ENCODE results near the gene KSR1. TPM values are rescaled to one million over a fixed set of nuclear protein-coding genes. Genes with fewer than 3 reads are reported as not detected.

The KSR1 gene
- polyA plus RNA-seq, 1 donor from 2014 or later: 9.2 TPM

- H3K4me2 ChIP-seq (ENCODE audit: low read length): no peak overlapping the region
- no peak overlapping the region for H3K27ac ChIP-seq (ENCODE audit: low read length)
- no peaks in the 10 kb centered on the region for H3K27me3 ChIP-seq (ENCODE audit: insufficient read depth, low read depth, low read length)
- H4K20me1 ChIP-seq (ENCODE audit: insufficient read depth): no peaks in the 10 kb centered on the region
- no peaks in the 10 kb centered on the region for H3K79me2 ChIP-seq (replicated peaks; ENCODE audit: insufficient read depth, low read length)
- H3K9me3 ChIP-seq (ENCODE audit: low read length): no peaks in the 10 kb centered on the region
- H2AFZ ChIP-seq (ENCODE audit: low read depth, low read length): no peak overlapping the region
- no peak overlapping the region for H3K9ac ChIP-seq (ENCODE audit: low read length)
- no peak for TF ChIP-seq MXI1 (conservative IDR thresholded peaks at IDR 0.05; ENCODE audit: poor library complexity, severe bottlenecking)
- no peak for TF ChIP-seq EP300 (conservative IDR thresholded peaks at IDR 0.05; ENCODE audit: poor library complexity, severe bottlenecking)
- no peak for TF ChIP-seq SMC3 (conservative IDR thresholded peaks at IDR 0.05; ENCODE audit: poor library complexity)
- TF ChIP-seq POLR2AphosphoS5 (IDR thresholded peaks at IDR 0.05): no peak
- TF ChIP-seq TAF1 (IDR thresholded peaks at IDR 0.05; ENCODE audit: low read depth): no peak
- no peaks in the 10 kb centered on the region for H3K36me3 ChIP-seq (ENCODE audit: insufficient read depth, low read length)
- H3K4me3 ChIP-seq (ENCODE audit: low read length): no peak overlapping the region
- no peaks in the 10 kb centered on the region for H3F3A ChIP-seq (ENCODE audit: insufficient read depth, low read length, poor library complexity, severe bottlenecking)
- H3K9me2 ChIP-seq (ENCODE audit: insufficient read depth, low read length): no peaks in the 10 kb centered on the region
Measured at GRCh38 chr17:27546624-27547300, 90.5 kb downstream of the KSR1 start.

DNA sequence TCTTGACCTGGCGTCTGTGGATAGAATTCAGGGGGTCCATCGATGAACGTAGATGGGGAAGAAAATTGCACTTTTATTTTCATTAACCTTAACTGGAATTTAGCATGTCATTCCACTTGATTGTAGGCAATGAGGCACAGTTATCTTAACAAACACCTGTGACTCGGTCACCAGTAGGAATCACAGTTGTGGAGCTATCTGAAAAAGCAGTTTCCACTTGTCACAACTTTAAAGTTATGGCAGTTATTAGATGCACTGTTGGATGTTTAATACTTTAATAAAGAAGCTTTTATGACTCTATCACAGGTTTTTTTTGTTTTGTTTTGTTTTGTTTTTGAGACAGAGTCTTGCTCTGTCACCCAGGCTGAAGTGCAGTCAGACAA lies 91.0 kb downstream of the KSR1 start:
- Histone ChIP-seq H3K27ac (ENCODE audit: low read length) (no peak overlapping the region), H3K9me3 (ENCODE audit: low read length) (no peaks in the 10 kb centered on the region), H3F3A (ENCODE audit: insufficient read depth, low read length, poor library complexity, severe bottlenecking) (no peaks in the 10 kb centered on the region), H4K20me1 (ENCODE audit: insufficient read depth) (no peaks in the 10 kb centered on the region), H3K27me3 (ENCODE audit: insufficient read depth, low read depth, low read length) (no peaks in the 10 kb centered on the region), H3K9ac (ENCODE audit: low read length) (no peak overlapping the region), H3K9me2 (ENCODE audit: insufficient read depth, low read length) (no peaks in the 10 kb centered on the region), H3K4me3 (ENCODE audit: low read length) (no peak overlapping the region), H3K4me2 (ENCODE audit: low read length) (no peak overlapping the region), H2AFZ (ENCODE audit: low read depth, low read length) (no peak overlapping the region), H3K79me2 (replicated peaks; ENCODE audit: insufficient read depth, low read length) (no peaks in the 10 kb centered on the region), H3K36me3 (ENCODE audit: insufficient read depth, low read length) (no peaks in the 10 kb centered on the region)
- TF ChIP-seq POLR2AphosphoS5 (IDR thresholded peaks at IDR 0.05): no peak
- no peak for TF ChIP-seq EP300 (conservative IDR thresholded peaks at IDR 0.05; ENCODE audit: poor library complexity, severe bottlenecking)
- no peak for TF ChIP-seq RAD21 (conservative IDR thresholded peaks at IDR 0.05)
- TF ChIP-seq EZH2 (IDR thresholded peaks at IDR 0.05; ENCODE audit: borderline replicate concordance, insufficient read depth, low read length, poor library complexity, severe bottlenecking): no peak
- no peak for TF ChIP-seq TAF1 (IDR thresholded peaks at IDR 0.05; ENCODE audit: low read depth)
- no peak for TF ChIP-seq SMC3 (conservative IDR thresholded peaks at IDR 0.05; ENCODE audit: poor library complexity)
- TF ChIP-seq, protein P1, sequence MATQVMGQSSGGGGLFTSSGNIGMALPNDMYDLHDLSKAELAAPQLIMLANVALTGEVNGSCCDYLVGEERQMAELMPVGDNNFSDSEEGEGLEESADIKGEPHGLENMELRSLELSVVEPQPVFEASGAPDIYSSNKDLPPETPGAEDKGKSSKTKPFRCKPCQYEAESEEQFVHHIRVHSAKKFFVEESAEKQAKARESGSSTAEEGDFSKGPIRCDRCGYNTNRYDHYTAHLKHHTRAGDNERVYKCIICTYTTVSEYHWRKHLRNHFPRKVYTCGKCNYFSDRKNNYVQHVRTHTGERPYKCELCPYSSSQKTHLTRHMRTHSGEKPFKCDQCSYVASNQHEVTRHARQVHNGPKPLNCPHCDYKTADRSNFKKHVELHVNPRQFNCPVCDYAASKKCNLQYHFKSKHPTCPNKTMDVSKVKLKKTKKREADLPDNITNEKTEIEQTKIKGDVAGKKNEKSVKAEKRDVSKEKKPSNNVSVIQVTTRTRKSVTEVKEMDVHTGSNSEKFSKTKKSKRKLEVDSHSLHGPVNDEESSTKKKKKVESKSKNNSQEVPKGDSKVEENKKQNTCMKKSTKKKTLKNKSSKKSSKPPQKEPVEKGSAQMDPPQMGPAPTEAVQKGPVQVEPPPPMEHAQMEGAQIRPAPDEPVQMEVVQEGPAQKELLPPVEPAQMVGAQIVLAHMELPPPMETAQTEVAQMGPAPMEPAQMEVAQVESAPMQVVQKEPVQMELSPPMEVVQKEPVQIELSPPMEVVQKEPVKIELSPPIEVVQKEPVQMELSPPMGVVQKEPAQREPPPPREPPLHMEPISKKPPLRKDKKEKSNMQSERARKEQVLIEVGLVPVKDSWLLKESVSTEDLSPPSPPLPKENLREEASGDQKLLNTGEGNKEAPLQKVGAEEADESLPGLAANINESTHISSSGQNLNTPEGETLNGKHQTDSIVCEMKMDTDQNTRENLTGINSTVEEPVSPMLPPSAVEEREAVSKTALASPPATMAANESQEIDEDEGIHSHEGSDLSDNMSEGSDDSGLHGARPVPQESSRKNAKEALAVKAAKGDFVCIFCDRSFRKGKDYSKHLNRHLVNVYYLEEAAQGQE (IDR thresholded peaks at IDR 0.05; ENCODE audit: borderline replicate concordance): no peak
- no peak for TF ChIP-seq MXI1 (conservative IDR thresholded peaks at IDR 0.05; ENCODE audit: poor library complexity, severe bottlenecking)
- TF ChIP-seq, protein P2, sequence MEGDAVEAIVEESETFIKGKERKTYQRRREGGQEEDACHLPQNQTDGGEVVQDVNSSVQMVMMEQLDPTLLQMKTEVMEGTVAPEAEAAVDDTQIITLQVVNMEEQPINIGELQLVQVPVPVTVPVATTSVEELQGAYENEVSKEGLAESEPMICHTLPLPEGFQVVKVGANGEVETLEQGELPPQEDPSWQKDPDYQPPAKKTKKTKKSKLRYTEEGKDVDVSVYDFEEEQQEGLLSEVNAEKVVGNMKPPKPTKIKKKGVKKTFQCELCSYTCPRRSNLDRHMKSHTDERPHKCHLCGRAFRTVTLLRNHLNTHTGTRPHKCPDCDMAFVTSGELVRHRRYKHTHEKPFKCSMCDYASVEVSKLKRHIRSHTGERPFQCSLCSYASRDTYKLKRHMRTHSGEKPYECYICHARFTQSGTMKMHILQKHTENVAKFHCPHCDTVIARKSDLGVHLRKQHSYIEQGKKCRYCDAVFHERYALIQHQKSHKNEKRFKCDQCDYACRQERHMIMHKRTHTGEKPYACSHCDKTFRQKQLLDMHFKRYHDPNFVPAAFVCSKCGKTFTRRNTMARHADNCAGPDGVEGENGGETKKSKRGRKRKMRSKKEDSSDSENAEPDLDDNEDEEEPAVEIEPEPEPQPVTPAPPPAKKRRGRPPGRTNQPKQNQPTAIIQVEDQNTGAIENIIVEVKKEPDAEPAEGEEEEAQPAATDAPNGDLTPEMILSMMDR (IDR thresholded peaks at IDR 0.05; ENCODE audit: poor library complexity, severe bottlenecking): no peak
